HG03280 (cell line): ENCODE measurements around the gene LHFPL5.

ENCODE experiments used
- ATAC-seq: cut with Tn5 transposase; IDR thresholded peaks from one replicate; pipeline ENCODE4 v1.9.1; 2021; ENCODE audit warnings: mild to moderate bottlenecking, moderate library complexity; ENCODE audit not compliant: unreplicated experiment

The LHFPL5 gene

DNA sequence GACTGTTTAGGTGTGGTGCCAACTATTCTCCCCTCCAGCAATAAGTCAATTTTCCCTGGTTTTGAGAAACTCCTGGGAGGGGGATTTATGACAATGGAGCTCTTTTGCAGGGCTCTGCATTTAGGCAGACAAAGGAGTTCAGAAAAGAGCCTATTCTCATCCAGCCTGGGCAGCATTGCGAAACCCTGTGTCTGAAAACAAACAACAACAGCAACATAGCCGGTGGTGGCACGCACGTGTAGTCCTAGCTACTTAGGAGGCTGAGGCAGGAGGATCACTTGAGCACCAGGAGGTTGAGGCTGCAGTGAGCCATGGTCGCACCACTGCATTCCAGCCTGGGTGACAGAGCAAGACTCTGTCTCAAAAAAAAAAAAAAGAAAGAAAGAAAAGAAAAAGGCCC, 14.5 kb upstream of the LHFPL5 start:
- no peak for ATAC-seq

DNA sequence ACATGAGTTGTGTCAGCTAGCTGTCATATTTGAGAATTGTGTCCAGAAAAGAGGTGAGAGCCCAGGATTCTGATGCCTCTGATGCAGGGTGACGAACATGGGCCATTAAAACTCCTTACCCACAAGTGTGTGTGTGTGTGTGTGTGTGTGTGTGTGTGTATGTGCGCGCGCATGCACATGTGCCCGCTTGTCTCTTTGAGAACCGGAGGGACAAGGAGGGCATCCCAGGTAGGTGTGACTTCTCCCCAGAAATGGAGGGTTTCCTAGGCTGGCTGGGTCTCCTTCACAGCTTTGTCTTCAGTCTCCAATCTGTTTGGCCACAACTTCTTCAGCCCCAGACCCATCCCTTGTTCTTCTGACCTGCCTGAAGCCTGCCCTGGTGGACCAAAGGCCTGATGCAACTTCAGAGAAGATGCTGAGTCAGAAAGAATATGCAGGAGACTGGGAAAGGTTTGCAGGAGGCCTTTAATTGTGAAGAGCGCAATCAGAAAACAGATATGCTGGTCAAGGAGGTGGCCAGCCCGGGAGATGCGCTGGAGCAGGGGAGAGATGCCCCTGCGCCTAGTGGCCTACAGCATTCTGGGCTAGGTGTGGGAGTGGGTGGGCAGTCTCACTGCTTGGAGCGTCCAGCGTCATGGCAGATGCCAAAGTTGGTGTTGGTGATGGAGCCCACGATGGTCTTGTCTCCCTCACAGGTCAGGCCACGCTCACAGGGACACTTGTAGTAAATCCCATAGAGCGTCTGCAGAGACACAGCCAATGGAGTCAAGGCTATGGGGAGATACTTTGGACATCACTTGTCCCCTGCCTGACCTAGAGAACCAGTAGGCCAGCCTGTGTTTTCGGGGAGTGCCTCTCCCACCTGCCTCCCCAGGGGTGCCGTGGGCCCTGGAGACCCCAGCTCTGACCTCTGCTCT, 10.4 kb upstream of the LHFPL5 start:
- ATAC-seq: no peak

DNA sequence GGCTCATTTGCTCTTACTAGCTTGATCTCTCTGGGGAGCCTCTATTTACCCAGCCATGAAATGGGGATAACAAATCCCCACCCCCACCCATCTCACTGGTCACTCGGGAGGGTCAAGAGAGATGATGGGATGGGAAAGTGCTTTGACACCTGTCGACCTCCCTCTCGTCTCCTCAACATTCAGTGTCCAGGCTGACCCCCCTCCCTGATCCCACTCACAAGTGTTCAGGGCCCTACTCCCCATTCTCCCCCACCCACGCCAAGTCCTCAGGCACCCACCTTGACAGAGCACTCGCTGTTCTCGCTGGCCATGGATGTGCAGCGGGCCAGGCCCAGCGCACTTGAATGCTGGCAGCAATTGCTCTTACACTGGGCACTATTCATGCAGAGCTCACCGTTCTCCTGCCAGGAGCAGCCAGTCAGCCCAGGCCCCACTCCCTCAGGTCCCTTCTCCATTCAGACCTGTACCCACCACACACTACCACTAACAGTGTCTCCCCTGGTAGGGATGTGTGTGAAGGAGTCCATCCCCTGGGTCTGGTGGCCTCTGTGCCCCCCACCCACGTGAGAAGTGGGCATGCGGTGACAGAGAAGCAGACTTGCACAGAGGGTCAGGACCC, 9.6 kb upstream of the LHFPL5 start:
- ATAC-seq: no peak

DNA sequence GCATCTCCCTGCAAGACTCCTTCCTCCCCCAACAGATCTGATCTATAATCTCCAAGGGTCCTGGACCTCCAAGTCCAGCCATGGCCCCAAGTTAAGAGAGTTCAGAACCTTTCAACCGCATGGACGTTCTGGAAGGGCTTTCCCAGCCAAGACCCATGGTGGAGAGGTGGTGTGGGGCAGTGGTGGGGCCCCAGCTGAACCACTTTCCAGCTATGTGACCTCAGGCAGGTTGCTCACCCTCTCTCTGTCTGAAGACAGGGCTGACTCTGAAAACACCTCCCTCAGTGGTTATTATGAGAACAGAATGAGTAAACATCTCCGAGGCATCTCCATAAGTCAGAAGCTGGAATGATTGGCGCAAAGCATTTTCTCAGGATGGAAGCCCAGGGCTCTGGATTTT, 8.9 kb upstream of the LHFPL5 start:
- ATAC-seq: no peak

DNA sequence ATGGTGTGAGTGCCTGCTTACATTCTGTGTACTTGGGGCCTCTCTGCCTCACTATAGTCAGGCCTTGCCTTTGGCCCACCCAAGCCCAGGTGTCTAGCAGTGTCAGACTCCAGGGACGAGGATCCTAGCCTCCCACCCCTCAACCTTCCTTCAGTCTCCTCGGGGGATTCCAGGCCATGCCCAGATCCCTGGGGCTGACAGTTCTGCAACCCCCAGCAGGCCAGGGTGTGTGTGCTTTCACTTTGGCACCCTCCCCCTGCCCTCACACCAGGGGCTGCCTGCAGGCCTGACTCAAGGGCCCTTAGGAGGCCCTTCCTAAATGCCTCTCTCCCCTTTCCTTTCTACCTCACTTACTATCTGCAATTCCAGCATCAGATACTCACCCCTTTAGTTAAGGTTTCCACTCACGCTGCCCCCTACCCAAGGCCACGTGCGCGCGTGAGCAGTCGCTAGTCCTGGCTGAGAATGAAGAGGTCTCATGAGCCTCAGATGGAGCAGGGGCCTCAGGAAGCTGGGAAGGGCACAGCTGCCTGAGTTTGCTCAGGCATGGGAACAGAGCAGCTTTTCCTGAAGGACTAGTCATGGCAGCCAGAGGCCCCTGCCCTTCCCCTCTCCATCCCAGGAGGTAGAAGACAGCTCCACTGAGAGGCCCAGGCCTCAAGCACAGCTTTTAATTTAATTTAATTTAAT, 7.2 kb upstream of the LHFPL5 start:
- ATAC-seq: no peak

DNA sequence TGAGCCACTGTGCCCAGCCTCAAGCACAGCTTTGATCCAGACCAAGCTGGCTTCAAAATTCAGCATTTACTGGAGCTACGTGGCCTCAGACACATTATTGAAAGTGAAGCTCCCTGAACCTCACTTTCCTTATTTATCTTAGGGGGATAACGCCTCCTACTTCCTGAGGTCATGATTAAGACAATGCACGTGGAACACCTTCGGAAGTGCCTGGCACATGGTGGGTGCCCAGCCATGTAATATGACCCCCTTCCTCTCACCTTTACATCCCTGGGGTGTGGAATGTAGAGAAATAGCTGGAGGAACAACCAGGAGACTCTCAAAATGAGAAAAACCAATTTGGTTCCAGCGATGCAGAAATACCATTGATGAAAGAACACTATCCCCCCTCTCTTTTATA, 6.4 kb upstream of the LHFPL5 start:
- ATAC-seq: no peak

DNA sequence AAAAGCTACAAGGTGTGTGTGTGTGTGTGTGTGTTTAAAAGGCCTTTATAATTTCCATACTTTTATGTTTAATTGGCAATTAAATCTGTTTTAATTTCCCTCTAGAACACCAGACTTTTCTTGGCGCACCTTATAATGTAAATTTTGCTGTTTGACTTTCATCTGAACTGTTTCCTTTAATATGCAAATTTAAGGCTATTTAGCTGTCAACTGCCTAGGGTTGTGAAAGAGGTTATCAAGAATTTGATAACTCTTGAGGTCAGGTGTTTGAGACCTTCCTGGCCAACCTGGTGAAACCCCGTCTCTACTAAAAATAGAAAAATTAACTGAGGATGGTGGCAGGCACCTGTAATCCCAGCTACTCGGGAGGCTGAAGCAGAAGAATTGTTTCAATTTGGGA, 4.0 kb upstream of the LHFPL5 start:
- no peak for ATAC-seq

DNA sequence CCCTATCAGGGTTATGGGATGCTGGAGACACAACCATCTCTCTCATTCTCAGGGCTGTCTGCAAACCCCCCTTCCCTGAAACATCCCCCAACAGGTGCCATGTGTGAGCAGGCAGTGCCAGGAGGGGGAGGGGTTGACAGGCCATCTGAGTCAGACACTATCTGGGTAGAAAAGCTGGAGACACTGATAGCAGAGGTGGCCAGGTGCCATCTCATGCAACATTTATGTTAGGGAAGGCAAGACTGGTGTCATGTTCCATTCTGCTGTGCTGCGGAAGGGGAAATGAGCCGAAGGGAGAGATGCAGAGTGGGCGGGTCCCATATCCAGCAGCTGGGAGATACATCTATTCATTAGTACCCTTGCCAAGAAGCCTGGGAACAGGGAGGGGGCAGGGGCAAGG, 3.5 kb downstream of the LHFPL5 start:
- ATAC-seq: no peak

DNA sequence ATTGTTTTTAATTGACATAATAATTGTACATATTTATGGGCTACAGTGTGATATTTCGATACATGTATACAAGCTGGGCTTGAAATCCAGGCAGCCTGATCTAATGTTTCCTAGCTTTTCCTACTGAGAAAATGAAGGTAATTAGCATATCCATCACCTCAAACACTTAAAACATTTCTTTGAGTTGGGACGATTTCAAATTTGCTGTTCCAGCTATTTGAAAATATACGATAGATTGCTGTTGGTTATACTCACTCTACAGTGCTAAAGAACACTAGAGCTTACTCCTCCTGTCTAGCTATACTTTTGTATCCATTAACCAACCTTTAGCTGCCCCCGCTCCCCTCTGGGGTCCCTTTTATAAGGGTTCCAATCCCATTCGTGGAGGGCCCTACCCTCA, 4.7 kb downstream of the LHFPL5 start:
- ATAC-seq: no peak

DNA sequence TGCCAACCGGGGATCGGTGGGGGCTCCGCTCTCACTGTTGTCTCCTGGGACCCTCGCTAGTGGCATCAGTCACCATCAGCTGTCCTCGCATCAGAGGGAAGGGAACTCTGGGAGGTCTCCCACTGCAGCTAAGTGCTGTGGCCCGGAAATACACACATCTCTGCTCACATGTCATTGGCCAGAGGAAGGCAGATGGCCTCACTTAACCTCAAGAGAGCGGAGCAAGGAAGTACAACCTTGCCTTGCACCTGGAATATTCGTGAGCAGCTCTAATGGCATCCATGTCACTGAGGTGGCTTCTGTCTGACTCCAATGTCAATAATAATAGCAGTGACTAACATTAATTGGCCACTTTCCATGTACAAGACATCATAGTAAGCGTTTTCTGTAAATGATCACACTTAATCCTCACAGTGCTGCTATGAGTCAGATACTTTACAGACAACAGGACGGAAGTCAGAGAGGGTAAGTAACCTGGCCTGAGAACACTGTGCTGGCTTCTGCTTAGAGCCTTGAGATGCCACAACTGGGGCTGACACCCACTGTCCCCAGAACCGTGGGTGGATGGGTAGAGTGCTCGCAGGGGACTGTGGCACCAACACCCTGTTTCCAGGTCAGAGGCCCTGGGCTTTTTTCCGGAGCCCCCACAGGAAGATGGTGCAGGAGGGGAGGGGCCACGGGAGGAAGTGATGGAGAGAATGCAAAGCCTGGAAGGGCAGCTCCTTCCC, 6.0 kb downstream of the LHFPL5 start:
- ATAC-seq: no peak

DNA sequence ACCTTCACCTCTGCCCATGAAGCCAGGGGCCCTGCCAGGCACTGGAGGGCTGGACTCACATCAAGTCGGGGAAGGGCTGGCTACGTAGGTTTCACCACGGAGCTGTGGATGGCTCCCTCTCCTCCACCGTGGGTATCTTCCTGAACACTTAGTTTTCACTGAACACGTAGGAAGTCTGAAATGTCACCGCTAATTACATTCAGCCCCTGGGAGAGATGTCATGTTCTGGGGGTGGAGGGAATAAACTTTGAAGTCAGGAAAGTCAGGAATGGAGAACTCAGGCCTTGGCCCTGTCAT, 6.5 kb downstream of the LHFPL5 start:
- no peak for ATAC-seq

DNA sequence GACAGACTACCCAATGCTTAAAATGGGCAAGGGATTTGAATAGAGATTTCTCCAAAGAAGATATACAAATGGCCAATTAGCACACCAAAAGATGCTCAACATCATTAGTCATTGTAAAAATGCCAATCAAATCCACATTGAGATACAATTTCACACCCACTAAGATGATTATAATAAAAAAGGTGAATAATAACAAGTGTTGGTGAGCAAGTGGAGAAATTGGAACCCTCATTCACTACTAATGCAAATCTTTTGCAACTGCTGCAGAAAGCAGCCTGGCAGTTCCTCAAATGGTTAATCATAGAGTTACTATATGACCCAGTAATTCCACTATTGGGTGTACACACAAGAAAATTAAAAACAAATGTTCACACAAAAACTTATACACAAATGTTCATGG, 12.4 kb downstream of the LHFPL5 start:
- ATAC-seq: no peak

DNA sequence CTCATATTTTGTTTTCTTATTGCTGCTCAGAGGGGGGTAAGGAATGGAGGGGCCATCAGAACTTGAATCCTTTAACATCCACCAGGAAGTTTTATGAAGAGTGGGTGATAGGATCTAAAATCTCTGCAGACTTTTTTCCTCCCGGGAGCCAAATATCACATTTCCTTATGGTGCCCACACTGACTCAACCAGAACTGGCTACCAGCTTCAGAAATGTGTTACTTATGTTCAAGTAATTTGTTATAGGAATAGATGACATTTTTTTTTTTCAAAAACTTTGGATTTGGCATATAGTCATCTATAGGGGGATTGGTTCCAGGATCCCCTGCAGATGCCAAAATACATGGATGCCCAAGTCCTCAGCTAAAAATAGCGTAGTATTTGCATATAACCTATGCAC, 18.4 kb downstream of the LHFPL5 start:
- ATAC-seq: no peak

DNA sequence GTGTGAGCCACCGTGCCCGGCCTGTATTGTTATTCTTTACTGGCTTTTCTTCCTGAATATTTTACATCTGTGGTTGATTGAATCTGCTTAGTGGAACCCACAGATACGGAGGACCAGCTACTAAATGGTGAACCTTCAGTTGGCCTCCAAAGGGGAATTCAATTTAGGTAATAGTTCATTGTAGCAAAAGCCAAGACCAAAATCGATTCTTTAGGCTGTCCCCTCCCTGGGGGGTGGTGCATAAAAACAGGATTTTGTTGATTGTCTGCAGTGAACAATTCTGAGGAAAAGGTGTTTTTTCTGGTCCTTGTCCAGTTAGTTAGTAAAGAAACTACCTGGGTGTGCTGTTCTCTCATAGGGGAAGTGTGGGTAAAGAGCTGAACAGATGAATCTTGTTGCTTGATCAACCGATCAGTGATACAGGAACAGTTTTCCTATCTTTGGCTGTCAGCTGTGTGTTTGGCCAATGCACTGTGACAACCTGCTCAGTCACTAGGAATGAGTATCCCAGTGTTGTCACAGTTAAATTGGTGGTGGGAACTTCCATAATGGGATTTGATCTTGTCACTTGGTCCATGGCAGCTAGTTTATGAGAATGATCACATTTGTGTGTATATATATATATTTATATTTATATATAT, 19.5 kb downstream of the LHFPL5 start:
- ATAC-seq: no peak

DNA sequence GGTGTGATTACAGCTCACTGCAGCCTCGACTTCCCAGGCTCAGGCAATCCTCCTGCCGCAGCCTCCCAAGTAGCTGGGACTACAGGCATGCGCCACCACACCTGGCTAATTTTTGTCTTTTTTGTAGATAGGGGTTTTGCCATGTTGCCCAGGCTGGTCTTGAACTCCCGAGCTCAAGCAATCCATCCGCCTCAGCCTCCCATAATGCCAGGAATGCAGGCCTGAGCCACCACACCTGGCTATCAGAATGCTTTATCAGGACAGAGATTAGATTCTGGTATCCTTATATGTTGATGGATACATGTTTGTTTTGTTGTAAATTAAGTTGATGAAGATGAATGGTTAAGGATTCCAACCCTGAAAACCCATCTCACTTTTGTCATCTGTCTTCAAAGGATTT, 24.2 kb downstream of the LHFPL5 start:
- ATAC-seq: no peak

DNA sequence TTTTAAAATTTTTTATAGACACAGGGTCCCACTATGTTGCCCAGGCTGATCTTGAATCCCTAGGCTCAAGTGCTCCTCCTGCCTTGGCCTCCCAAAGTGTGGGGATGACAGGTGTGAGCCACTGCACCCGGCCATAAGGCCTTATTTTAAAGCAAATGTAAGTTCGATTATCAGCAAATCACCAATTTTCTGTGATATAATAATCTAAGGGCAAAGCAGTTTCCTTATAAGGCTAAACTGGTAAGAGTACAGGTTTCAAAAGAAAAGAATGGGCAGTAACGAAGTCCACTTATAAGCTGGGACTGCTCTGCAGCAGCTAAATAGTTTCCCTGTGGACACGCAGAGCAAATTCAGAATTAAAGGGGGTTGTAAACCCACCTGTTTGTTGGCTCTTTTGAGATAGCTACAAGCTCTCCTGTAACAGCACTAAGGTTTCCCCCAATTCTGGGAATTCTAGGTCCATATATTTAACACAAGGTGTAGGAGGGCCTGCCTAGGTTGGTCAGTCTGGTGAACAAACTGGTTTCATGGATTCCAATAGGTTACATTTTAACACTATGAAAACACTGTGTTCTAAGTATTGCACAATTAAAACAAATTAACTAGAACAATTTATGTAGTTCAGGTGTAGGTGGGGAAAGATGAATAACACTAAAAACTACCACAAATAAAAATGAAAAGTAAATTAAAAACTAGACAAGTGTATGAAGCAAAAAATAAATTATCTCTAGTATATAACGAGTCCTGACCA, 26.3 kb downstream of the LHFPL5 start:
- no peak for ATAC-seq

DNA sequence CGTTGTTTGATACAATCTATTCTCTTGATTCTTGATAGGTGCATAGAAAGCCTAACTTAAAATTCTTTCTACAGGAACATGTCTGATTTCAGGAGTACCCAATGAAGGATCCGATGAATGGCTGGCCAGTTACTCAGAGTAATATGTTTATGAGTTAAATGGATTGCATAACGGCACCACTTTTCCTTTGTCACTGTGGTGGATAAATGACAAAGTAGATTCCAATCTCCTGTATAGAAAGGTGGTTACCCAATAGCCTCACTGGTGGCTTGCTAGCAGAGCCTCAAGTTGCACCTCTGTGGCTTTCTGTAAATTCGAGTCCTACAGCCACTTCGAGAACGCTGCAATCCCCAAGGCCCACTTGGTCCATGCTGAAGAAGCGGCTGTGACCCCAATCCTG, 28.4 kb downstream of the LHFPL5 start:
- ATAC-seq: no peak

DNA sequence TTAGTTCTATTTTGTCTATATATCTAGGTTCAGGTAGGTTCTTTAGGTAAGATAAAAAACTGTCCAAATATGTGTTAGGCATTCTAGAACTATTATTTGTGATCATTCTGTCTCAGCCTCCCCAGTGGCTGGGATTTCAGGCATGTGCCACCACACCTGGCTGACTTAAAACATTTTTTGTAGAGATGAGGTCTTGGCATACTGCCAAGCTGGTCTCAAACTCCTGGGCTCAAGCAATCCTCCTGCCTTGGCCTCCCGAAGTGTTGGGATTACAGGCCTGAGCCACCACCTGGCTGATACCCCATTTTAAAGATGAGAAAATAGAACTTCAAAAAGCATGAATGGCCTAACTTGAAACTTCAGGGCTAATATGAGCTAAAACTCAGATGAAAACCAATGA, 33.9 kb downstream of the LHFPL5 start:
- no peak for ATAC-seq

DNA sequence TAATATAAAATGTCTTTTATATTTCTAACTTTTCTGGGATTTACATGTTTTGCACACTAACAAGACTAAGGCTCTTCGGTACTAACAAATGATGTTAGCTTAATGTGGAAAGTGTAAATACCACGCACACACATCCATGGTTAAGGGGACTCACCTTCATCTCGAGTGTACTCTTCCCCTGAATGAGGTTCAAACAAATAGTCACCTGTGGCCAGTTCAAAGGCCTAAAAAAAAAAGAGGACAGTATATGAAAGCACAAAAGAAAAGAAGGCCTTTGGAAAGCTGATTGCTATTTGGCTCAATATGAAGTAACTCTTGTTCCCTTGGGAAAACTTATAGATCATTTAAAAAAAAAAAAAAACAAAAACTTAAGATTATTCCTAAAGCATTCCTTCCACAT, 37.2 kb downstream of the LHFPL5 start:
- no peak for ATAC-seq

DNA sequence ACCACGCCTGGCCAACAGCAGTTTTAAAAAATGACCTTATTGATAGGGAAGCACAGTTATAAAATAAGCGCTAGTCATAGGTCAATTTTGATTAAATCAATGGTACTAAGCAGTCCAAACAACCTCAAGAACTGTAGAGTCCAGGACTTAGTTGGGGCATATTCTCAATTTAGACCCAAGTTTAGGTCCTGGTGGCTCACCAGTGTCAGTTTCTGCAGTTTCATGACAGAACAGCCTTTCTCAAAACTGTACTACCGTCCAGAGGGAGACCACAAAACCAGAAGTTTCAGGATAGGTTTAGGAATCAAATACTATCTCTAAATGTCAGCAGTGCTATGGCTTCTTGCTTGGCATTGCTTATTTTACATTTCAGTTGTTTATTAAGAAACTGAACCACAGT, 39.1 kb downstream of the LHFPL5 start:
- ATAC-seq: no peak
